Panc1 (cell line): ENCODE measurements around the gene SLAMF1. TPM values are rescaled to one million over a fixed set of nuclear protein-coding genes. Genes with fewer than 3 reads are reported as not detected.

Source experiments
- ATAC-seq: fragments of 200-7000 bp; cut with Tn5 transposase; 2 replicates; pipeline ENCODE4 v1.9.1; 2020; ENCODE audit warnings: mild to moderate bottlenecking, moderate library complexity
- BruUV-seq: library from RNA; stranded (reverse); fragments of 400-500 nt; replicated peaks from 2 replicates; lab custom pipeline; 2021; lab: Mats Ljungman, UMichigan
- CTCF ChIA-PET: fragments of 300-600 bp; sonication (Branson Sonifier 250); formaldehyde crosslinking; loops from one replicate; lab custom pipeline; 2022; ENCODE audit warnings: antibody characterized with exemption; lab: Charles Lee
- POLR2A ChIA-PET: fragments of 300-600 bp; sonication (Branson Sonifier 250); formaldehyde crosslinking; loops from one replicate; lab custom pipeline; 2022; ENCODE audit warnings: antibody characterized with exemption; lab: Charles Lee
- DNase-seq: peaks from one replicate; pipeline ENCODE4 v3.0.0-alpha.2; 2010; ENCODE audit warnings: low read depth, low spot score
- H3K27ac ChIP-seq: 2 replicates; pipeline ENCODE4 v1.5.1; 2011; ENCODE audit warnings: mild to moderate bottlenecking, low read length, inconsistent platforms
- H3K27me3 ChIP-seq: fragments of 200-500 bp; sonication (Bioruptor generic); 2 replicates; pipeline ENCODE4 v1.6.0; 2014; ENCODE audit warnings: low read length, inconsistent platforms; ENCODE audit not compliant: control insufficient read depth, insufficient read depth
- H3K36me3 ChIP-seq: fragments of 200-500 bp; sonication (Bioruptor generic); 2 replicates; pipeline ENCODE4 v1.5.1; 2014; ENCODE audit warnings: inconsistent platforms, mild to moderate bottlenecking, low read length, moderate library complexity; ENCODE audit not compliant: control insufficient read depth, insufficient read depth
- H3K4me1 ChIP-seq: 2 replicates; pipeline ENCODE4 v1.5.1; 2011; ENCODE audit warnings: inconsistent platforms, mild to moderate bottlenecking, low read length, moderate library complexity; ENCODE audit not compliant: control insufficient read depth, insufficient read depth
- H3K4me3 ChIP-seq, 2 experiments: 2 replicates each; pipeline ENCODE4 v1.5.1; 2011 to 2012; ENCODE audit warnings: low read depth in 2 of 2, low read length in 2 of 2, mild to moderate bottlenecking in 2 of 2, inconsistent platforms in 1 of 2, moderate library complexity in 1 of 2
- H3K9me3 ChIP-seq: fragments of 200-500 bp; sonication (Bioruptor generic); 2 replicates; pipeline ENCODE4 v1.5.1; 2014; ENCODE audit warnings: low read depth, mild to moderate bottlenecking, inconsistent platforms, low read length, moderate library complexity; ENCODE audit not compliant: control insufficient read depth, insufficient read depth
- CTCF ChIP-seq: fragments of 450-650 bp; IDR thresholded peaks from 2 replicates; pipeline ENCODE4 v1.5.1; 2017; ENCODE audit warnings: mild to moderate bottlenecking
- POLR2AphosphoS5 ChIP-seq: IDR thresholded peaks from 2 replicates; pipeline ENCODE4 v1.6.1; 2012; ENCODE audit warnings: mild to moderate bottlenecking, low read depth, low read length, moderate library complexity
- REST ChIP-seq, 2 experiments: IDR thresholded peaks; 2 replicates each; pipeline ENCODE4 v1.6.1; 2011 to 2012; ENCODE audit warnings: low read depth in 2 of 2, control low read depth in 1 of 2, low read length in 1 of 2, mild to moderate bottlenecking in 1 of 2, moderate library complexity in 1 of 2; ENCODE audit not compliant: insufficient read depth in 1 of 2
- SIN3A ChIP-seq: IDR thresholded peaks from 2 replicates; pipeline ENCODE4 v1.6.1; 2012; ENCODE audit warnings: low read depth, mild to moderate bottlenecking, low read length, moderate library complexity, borderline replicate concordance; ENCODE audit not compliant: insufficient read depth
- TCF7L2 ChIP-seq: IDR thresholded peaks from 2 replicates; pipeline ENCODE4 v1.6.1; 2011; ENCODE audit warnings: mild to moderate bottlenecking, low read depth, low read length, inconsistent platforms
- in situ Hi-C: cut with HindIII; loops from 2 replicates; pipeline ENCODE4 v1.10.0; 2016; ENCODE audit warnings: low sequenced_read_pairs, low pct_unique_long_range_greater_than_20kb
- intact Hi-C: fragments of 100-400 bp; cut with micrococcal nuclease; formaldehyde crosslinking; loops from one replicate; pipeline ENCODE4 v1.10.0; 2022; ENCODE audit not compliant: unreplicated experiment
- total RNA-seq: library from RNA; stranded (reverse); gene quantifications from one replicate; pipeline ENCODE4 v1.2.1, GENCODE V29; 2021; ENCODE audit not compliant: unreplicated experiment

SLAMF1 gene
- total RNA-seq, 1 experiment from 2014 or later, result not detected

GRCh38 chr1:160633330-160633903 lies 13.4 kb downstream of the SLAMF1 start:
- no peak overlapping the region for H3K4me3 ChIP-seq
- H3K27ac ChIP-seq, result no peak overlapping the region
- ChIA-PET POLR2A (no interaction called here), CTCF (no interaction called here)
- intact Hi-C loops, result no loop called here
- DNase-seq (no peak), ATAC-seq (no peak)
- H3K27me3 ChIP-seq, result no peaks in the 10 kb centered on the region; the same call in 1 of the 2 replicates
- no peaks in the 10 kb centered on the region for H3K4me1 ChIP-seq
- no TSS peak for BruUV-seq
- TF ChIP-seq REST (IDR thresholded peaks at IDR 0.05; ENCODE audit: insufficient read depth in 1 of 2, low read depth in 2 of 2, low read length in 1 of 2) (no peak), CTCF (no peak), TCF7L2 (no peak), SIN3A (no peak), POLR2AphosphoS5 (no peak)
- in situ Hi-C loops, result no loop called here
- no peaks in the 10 kb centered on the region for H3K9me3 ChIP-seq
- no peaks in the 10 kb centered on the region for H3K36me3 ChIP-seq

- Histone ChIP-seq H3K4me1 (no peaks in the 10 kb centered on the region), H3K27ac (no peak overlapping the region), H3K27me3 (no peaks in the 10 kb centered on the region; the same call in 1 of the 2 replicates), H3K36me3 (no peaks in the 10 kb centered on the region), H3K9me3 (no peaks in the 10 kb centered on the region), H3K4me3 (no peak overlapping the region)
- no peak for ATAC-seq
- BruUV-seq, result no TSS peak
- ChIA-PET POLR2A (no interaction called here), CTCF (no interaction called here)
- in situ Hi-C loops (no loop called here), intact Hi-C loops (no loop called here)
- TF ChIP-seq SIN3A, result no peak
- TF ChIP-seq POLR2AphosphoS5, result no peak
- no peak for TF ChIP-seq TCF7L2
- no peak for TF ChIP-seq REST (IDR thresholded peaks at IDR 0.05; ENCODE audit: insufficient read depth in 1 of 2, low read depth in 2 of 2, low read length in 1 of 2)
- TF ChIP-seq CTCF, result no peak
- DNase-seq, result no peak
Measured at GRCh38 chr1:160631983-160632625, 14.7 kb downstream of the SLAMF1 start.
